HG03135 (cell line): ENCODE measurements around the gene HCAR3.
"Not testable (repeated sequence)": the region's sequence is repeated elsewhere in the genome, so short reads cannot be mapped to it uniquely, and the experiment has no call there.

Experiments
- ATAC-seq: cut with Tn5 transposase; IDR thresholded peaks from one replicate; pipeline ENCODE4 v1.9.1; 2021; ENCODE audit warnings: mild to moderate bottlenecking, moderate library complexity; ENCODE audit not compliant: unreplicated experiment

Gene HCAR3

GRCh38 chr12:122676015-122676414, 40.6 kb downstream of the HCAR3 start:
- ATAC-seq, result not testable (repeated sequence)

GRCh38 chr12:122672515-122672914, 44.1 kb downstream of the HCAR3 start:
- no peak for ATAC-seq

GRCh38 chr12:122669397-122670070, 47.1 kb downstream of the HCAR3 start:
- no peak for ATAC-seq

- no peak for ATAC-seq
Measured at GRCh38 chr12:122668268-122668667, 48.3 kb downstream of the HCAR3 start.

- ATAC-seq, result no peak
Measured at GRCh38 chr12:122665759-122666158, 50.9 kb downstream of the HCAR3 start.

GRCh38 chr12:122665349-122665748, 51.3 kb downstream of the HCAR3 start:
- ATAC-seq, result no peak
